HEK293 (cell line): ENCODE results near the gene BEST1.

Source experiments
- CTCF ChIA-PET: fragments of 350-600 bp; formaldehyde crosslinking; extraction: SDS; loops from one replicate; lab custom pipeline; 2021; ENCODE audit warnings: antibody characterized with exemption; lab: Yijun Ruan, JAX
- POLR2A ChIA-PET: fragments of 300-600 bp; formaldehyde crosslinking; extraction: SDS; loops from one replicate; lab custom pipeline; 2020; ENCODE audit warnings: antibody characterized with exemption, inconsistent platforms; lab: Yijun Ruan, JAX
- H3K27ac ChIP-seq: fragments of 200-500 bp; sonication (Bioruptor generic); 2 replicates; pipeline ENCODE4 v1.5.1; 2014; ENCODE audit warnings: low read depth, low read length, control low read depth, inconsistent platforms; ENCODE audit errors: extremely low read depth
- H3K36me3 ChIP-seq, 2 experiments: fragments of 200-500 bp in 1 of 2; sonication (Bioruptor generic) in 1 of 2; 1 replicate in 1 of 2; 2 replicates in 1 of 2; pipeline ENCODE4 v1.5.1; 2014 to 2017; ENCODE audit warnings: inconsistent platforms in 2 of 2, low read length in 2 of 2; ENCODE audit not compliant: control insufficient read depth in 2 of 2, insufficient read depth in 1 of 2
- H3K4me1 ChIP-seq: fragments of 200-500 bp; sonication (Bioruptor generic); 2 replicates; pipeline ENCODE4 v1.5.1; 2014; ENCODE audit warnings: mild to moderate bottlenecking, low read length, inconsistent platforms; ENCODE audit not compliant: control insufficient read depth, insufficient read depth
- H3K4me3 ChIP-seq: 2 replicates; pipeline ENCODE4 v1.5.1; 2011; ENCODE audit warnings: low read depth, mild to moderate bottlenecking, control low read depth, low read length, moderate library complexity
- H3K9me3 ChIP-seq: fragments of 200-500 bp; sonication (Bioruptor generic); 2 replicates; pipeline ENCODE4 v1.5.1; 2014; ENCODE audit warnings: low read depth, low read length, inconsistent platforms; ENCODE audit not compliant: control insufficient read depth, insufficient read depth
- GLIS1 ChIP-seq: fragments of 450-650 bp; formaldehyde crosslinking; IDR thresholded peaks from 2 replicates; pipeline ENCODE4 v1.5.1; 2016; ENCODE audit warnings: missing biosample characterization, missing genetic modification characterization
- HOXD13 ChIP-seq: sonication (generic); formaldehyde crosslinking; IDR thresholded peaks from 2 replicates; pipeline ENCODE4 v1.8.0; 2022; ENCODE audit warnings: missing genetic modification reagents, borderline replicate concordance
- IKZF3 ChIP-seq: fragments of 450-650 bp; IDR thresholded peaks from 2 replicates; pipeline ENCODE4 v1.5.0; 2018; ENCODE audit warnings: missing biosample characterization, mild to moderate bottlenecking, missing genetic modification characterization, moderate library complexity
- KLF10 ChIP-seq: fragments of 450-650 bp; IDR thresholded peaks from 2 replicates; pipeline ENCODE4 v1.5.1; 2018; ENCODE audit warnings: missing biosample characterization, mild to moderate bottlenecking, missing genetic modification characterization
- KLF8 ChIP-seq: fragments of 450-650 bp; formaldehyde crosslinking; IDR thresholded peaks from 2 replicates; pipeline ENCODE4 v1.5.1; 2016; ENCODE audit warnings: missing biosample characterization, missing genetic modification characterization
- MYNN ChIP-seq: fragments of 450-650 bp; formaldehyde crosslinking; IDR thresholded peaks from 2 replicates; pipeline ENCODE4 v1.5.1; 2016; ENCODE audit warnings: missing biosample characterization, missing genetic modification characterization, borderline replicate concordance
- PRDM10 ChIP-seq: fragments of 450-650 bp; formaldehyde crosslinking; IDR thresholded peaks from 2 replicates; pipeline ENCODE4 v1.5.1; 2016; ENCODE audit warnings: missing biosample characterization, missing genetic modification characterization
- REST ChIP-seq: fragments of 450-650 bp; formaldehyde crosslinking; IDR thresholded peaks from 2 replicates; pipeline ENCODE4 v1.5.1; 2016; ENCODE audit warnings: missing biosample characterization, missing genetic modification characterization
- SCRT2 ChIP-seq: fragments of 450-650 bp; formaldehyde crosslinking; IDR thresholded peaks from 2 replicates; pipeline ENCODE4 v1.5.1; 2016; ENCODE audit warnings: missing biosample characterization, missing genetic modification characterization
- TCF7L2 ChIP-seq: IDR thresholded peaks from 2 replicates; pipeline ENCODE4 v1.6.1; 2011; ENCODE audit warnings: low read depth, mild to moderate bottlenecking, inconsistent platforms, low read length, moderate library complexity, borderline replicate concordance
- ZNF121 ChIP-seq: fragments of 450-650 bp; formaldehyde crosslinking; IDR thresholded peaks from 2 replicates; pipeline ENCODE4 v1.5.1; 2016; ENCODE audit warnings: missing biosample characterization, missing genetic modification characterization
- ZNF350 ChIP-seq: fragments of 450-650 bp; formaldehyde crosslinking; IDR thresholded peaks from 2 replicates; pipeline ENCODE4 v1.5.0; 2017; ENCODE audit warnings: missing biosample characterization, mild to moderate bottlenecking, missing genetic modification characterization
- ZNF354C ChIP-seq: fragments of 450-650 bp; formaldehyde crosslinking; IDR thresholded peaks from 2 replicates; pipeline ENCODE4 v1.5.1; 2016; ENCODE audit warnings: missing biosample characterization, missing genetic modification characterization, low read depth, borderline replicate concordance
- ZNF366 ChIP-seq: fragments of 450-650 bp; formaldehyde crosslinking; conservative IDR thresholded peaks from 2 replicates; pipeline ENCODE4 v1.5.1; 2016; ENCODE audit warnings: missing biosample characterization, missing genetic modification characterization
- ZNF658 ChIP-seq: fragments of 450-650 bp; formaldehyde crosslinking; IDR thresholded peaks from 2 replicates; pipeline ENCODE4; 2016; ENCODE audit warnings: missing biosample characterization, missing genetic modification characterization
- ZNF747 ChIP-seq: fragments of 450-650 bp; formaldehyde crosslinking; IDR thresholded peaks from 2 replicates; pipeline ENCODE4 v1.5.1; 2016; ENCODE audit warnings: missing biosample characterization, missing genetic modification characterization
- ZNF768 ChIP-seq: fragments of 450-650 bp; formaldehyde crosslinking; IDR thresholded peaks from 2 replicates; pipeline ENCODE4 v1.5.1; 2018; ENCODE audit warnings: missing biosample characterization, mild to moderate bottlenecking, missing genetic modification characterization
- ZNF776 ChIP-seq: fragments of 450-650 bp; formaldehyde crosslinking; IDR thresholded peaks from 2 replicates; pipeline ENCODE4 v1.5.0; 2017; ENCODE audit warnings: missing biosample characterization, missing genetic modification characterization, borderline replicate concordance

Gene BEST1

GRCh38 chr11:61907282-61907681 lies 42.9 kb upstream of the BEST1 start:
- Histone ChIP-seq H3K36me3 (peaks cover 0 to 6% of the 10 kb centered on the region in 2 experiments; a peak in 1 of 3 replicates), H3K27ac (no peak overlapping the region), H3K4me1 (no peaks in the 10 kb centered on the region), H3K4me3 (no peak overlapping the region), H3K9me3 (no peaks in the 10 kb centered on the region)
- TF ChIP-seq ZNF747 (tag by site-specific recombination) = no peak
- TF ChIP-seq PRDM10 (tag by site-specific recombination) = no peak
- peak; percentile 60 for TF ChIP-seq REST (tag by site-specific recombination)
- no peak for TF ChIP-seq ZNF350 (tag by site-specific recombination)
- no peak for TF ChIP-seq TCF7L2
- no peak for TF ChIP-seq KLF10 (tag by site-specific recombination)
- POLR2A ChIA-PET = interaction anchor here (0.6 kb wide), 1 partner anchor 237 kb away, joined by 4 read pairs; no protein-coding TSS in a partner anchor
- CTCF ChIA-PET = interaction anchor here (1.1 to 3.9 kb wide), 4 partner anchors 7 to 175 kb away, joined by 3 to 59 read pairs (median 4); no protein-coding TSS in a partner anchor

DNA sequence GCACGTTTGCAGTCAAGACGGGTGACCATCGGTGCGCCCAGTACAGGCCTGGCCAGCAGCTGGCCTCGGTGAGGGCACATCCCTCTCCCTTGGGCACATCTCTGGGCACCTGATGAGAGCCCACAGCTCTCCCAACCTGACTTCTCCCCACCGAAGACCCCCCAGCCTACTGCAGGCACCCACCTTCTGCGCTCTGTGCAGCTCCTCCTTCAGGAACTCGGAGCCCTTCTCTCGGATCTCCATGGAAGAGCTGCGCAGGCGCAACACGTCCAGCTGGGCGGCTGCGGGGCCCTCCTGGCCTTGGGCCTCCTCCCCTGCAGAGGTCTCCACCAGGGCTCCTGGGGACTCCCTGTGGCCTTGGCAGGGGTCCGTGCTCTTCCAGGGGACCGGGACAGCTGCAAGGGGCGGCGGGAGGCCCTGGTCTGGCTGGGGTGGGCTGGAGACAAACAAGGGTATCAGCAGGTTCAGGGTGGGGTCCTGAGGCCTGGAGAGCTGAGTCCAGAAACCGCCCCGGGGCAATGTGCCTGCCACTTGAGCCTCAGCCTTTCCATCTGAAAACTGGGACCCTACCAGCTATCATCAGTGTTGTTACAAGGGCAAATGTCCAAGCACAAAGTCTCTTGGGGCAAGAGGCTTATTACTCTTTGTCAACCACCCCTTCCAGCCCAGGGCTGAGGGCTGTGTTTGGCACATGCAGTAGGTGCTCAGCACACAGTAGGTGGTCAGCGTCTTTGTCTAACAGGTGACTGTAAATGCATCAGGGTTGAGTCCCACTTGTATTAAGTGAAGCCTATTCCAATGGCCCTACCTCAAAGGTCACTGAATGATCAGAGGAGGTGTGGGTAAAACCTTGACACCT lies 42.1 kb upstream of the BEST1 start:
- no peak overlapping the region for H3K4me3 ChIP-seq
- no peaks in the 10 kb centered on the region for H3K9me3 ChIP-seq
- H3K36me3 ChIP-seq = peaks cover 0 to 6% of the 10 kb centered on the region in 2 experiments; a peak in 1 of 3 replicates
- TF ChIP-seq KLF8 (tag by site-specific recombination) (no peak), ZNF658 (no peak), GLIS1 (tag by site-specific recombination) (0 out of 2 replicates have a peak, but pooled peaks have one; percentile 9)
- TF ChIP-seq, all 188 proteins: peak for 1
- CTCF ChIA-PET = interaction anchor here (0.6 to 3.9 kb wide), 4 partner anchors 9 to 174 kb away, joined by 3 to 59 read pairs (median 4); no protein-coding TSS in a partner anchor
- no peaks in the 10 kb centered on the region for H3K4me1 ChIP-seq
- no peak overlapping the region for H3K27ac ChIP-seq
- POLR2A ChIA-PET = interaction anchor here (0.6 kb wide), 2 partner anchors 63 to 236 kb away, joined by 4 read pairs; no protein-coding TSS in a partner anchor

- H3K4me3 ChIP-seq = no peak overlapping the region
- peaks cover 0 to 6% of the 10 kb centered on the region in 2 experiments; a peak in 1 of 3 replicates for H3K36me3 ChIP-seq
- no peaks in the 10 kb centered on the region for H3K4me1 ChIP-seq
- POLR2A ChIA-PET = interaction anchor here (0.6 kb wide), 1 partner anchor 63 kb away, joined by 4 read pairs; no protein-coding TSS in a partner anchor
- CTCF ChIA-PET = interaction anchor here (3.9 kb wide), 1 partner anchor 10 kb away, joined by 59 read pairs; no protein-coding TSS in a partner anchor
- no peak overlapping the region for H3K27ac ChIP-seq
- no peaks in the 10 kb centered on the region for H3K9me3 ChIP-seq
- TF ChIP-seq ZNF366 (tag by site-specific recombination) (no peak), ZNF776 (no peak), MYNN (tag by site-specific recombination) (no peak), IKZF3 (tag by site-specific recombination) (no peak), REST (tag by site-specific recombination) (no peak), HOXD13 (no peak), ZNF121 (no peak), ZNF768 (tag by site-specific recombination) (no peak), SCRT2 (tag by site-specific recombination) (no peak), ZNF354C (no peak)
These were observed 41.3 kb upstream of the BEST1 start for GRCh38 chr11:61908730-61909316.
